H1 (cell line): ENCODE data around the gene RIT2. TPM values are rescaled to one million over a fixed set of nuclear protein-coding genes. Genes with fewer than 3 reads are reported as not detected.

Source experiments
- BACH1 ChIP-seq: IDR thresholded peaks from 2 replicates; pipeline ENCODE4 v1.6.1; 2012; ENCODE audit warnings: low read length, improper control_type of control experiment
- HDAC2 ChIP-seq, 2 experiments: fragments of 300-600 bp in 1 of 2; sonication (generic) in 1 of 2; IDR thresholded peaks; 2 replicates each; pipeline ENCODE4 v1.6.1; 2011 to 2012; ENCODE audit warnings: low read depth in 2 of 2, low read length in 2 of 2, mild to moderate bottlenecking in 2 of 2, moderate library complexity in 2 of 2, borderline replicate concordance in 1 of 2, inconsistent platforms in 1 of 2
- POLR2A ChIP-seq, 2 experiments: IDR thresholded peaks; 1 replicate in 1 of 2; 2 replicates in 1 of 2; pipeline ENCODE4 v1.6.1; 2011; ENCODE audit warnings: low read depth in 2 of 2, low read length in 2 of 2, mild to moderate bottlenecking in 2 of 2; ENCODE audit errors: control extremely low read depth in 1 of 2
- SIRT6 ChIP-seq: IDR thresholded peaks from one replicate; pipeline ENCODE4 v1.7.1; 2012; ENCODE audit warnings: low read length, inconsistent platforms
- SP4 ChIP-seq: IDR thresholded peaks from 2 replicates; pipeline ENCODE4 v1.6.1; 2012; ENCODE audit warnings: low read length, inconsistent platforms
- TEAD4 ChIP-seq: IDR thresholded peaks from 2 replicates; pipeline ENCODE4 v1.6.1; 2012; ENCODE audit warnings: low read depth, low read length, inconsistent platforms, mixed read lengths
- polyA plus RNA-seq, 7 experiments: library from polyadenylated mRNA; depleted of rRNA in 3 of 7; stranded (reverse) in 5 of 7; unstranded in 2 of 7; fragments of >200 nt in 5 of 7; fragments of 200-250 nt in 2 of 7; gene quantifications; 1 replicate in 5 of 7; 2 replicates in 1 of 7; 4 replicates in 1 of 7; pipeline versions ENCODE4 v1.2.1 to v1.2.3, GENCODE V29; 2011 to 2013; ENCODE audit warnings: missing spikeins in 2 of 7, mixed read lengths in 2 of 7
- total RNA-seq: library from RNA; stranded (reverse); fragmentation: NEBNext Ultra II Directional; extraction: Animal tissue kit (Norgen Biotek cat#: 25700); gene quantifications from 2 replicates; pipeline ENCODE4 v1.2.1, GENCODE V29; 2021

Gene RIT2
- total and polyA plus RNA-seq, 2 of the 8 experiments (the other 6 are each of a cell fraction or from before 2014, with no cell fraction given): 0.67 to 3.2 TPM

- TF ChIP-seq HDAC2 (IDR thresholded peaks at IDR 0.05; ENCODE audit: borderline replicate concordance in 1 of 2, low read depth in 2 of 2, low read length in 2 of 2) (no peak), POLR2A (IDR thresholded peaks at IDR 0.05; ENCODE audit: control extremely low read depth in 1 of 2, low read depth in 2 of 2, low read length in 2 of 2) (no peak), SIRT6 (no peak), TEAD4 (no peak), SP4 (no peak), BACH1 (no peak)
Measured at GRCh38 chr18:43073771-43074170, 41.7 kb downstream of the RIT2 start (continued).
